Measurements from ENCODE around the gene NDFIP1.
"Not testable (repeated sequence)": the region's sequence is repeated elsewhere in the genome, so short reads cannot be mapped to it uniquely, and the experiment has no call there.

NDFIP1 gene

GRCh38 chr5:142108432-142109330 lies at the start of gene NDFIP1:
Gene NDFIP1 (plus strand): TSS chr5:142108779. CDS start chr5:142108975, 196 bp downstream.
- DNase-seq (ENCODE audit: low spot score): peak; percentile 53

DNA sequence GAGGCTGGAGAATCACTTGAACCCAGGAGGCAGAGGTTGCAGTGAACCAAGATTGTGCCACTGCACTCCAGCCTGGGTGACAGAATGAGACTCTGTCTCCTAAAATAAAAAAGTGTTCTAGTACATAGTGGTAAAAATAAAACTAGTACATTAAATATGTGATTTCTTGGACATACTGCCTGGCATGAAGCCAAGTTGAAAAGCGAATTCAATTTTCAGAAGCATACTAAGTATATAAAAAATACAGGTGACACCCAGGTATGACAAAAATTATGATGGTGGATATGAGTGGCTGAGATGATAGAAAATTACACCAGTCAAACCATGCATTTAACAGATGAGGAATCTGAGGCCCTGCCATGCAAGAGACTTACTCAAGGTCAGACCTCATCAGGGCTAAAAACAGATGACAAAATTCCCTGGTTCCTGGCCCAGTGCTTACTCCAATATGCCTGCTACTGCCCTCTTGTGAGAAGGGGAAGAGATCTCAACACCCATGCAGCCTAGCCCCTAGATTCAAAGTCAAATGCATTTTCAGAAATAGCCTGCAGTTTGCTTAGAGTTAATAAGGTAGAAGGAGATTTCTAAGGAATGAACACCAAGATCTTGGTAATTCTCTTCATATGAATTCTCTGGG lies 49.2 kb upstream of the NDFIP1 start:
- DNase-seq (ENCODE audit: low spot score): no peak

- DNase-seq (ENCODE audit: low spot score): no peak
These were observed 45.2 kb upstream of the NDFIP1 start for GRCh38 chr5:142063376-142063775.

DNA sequence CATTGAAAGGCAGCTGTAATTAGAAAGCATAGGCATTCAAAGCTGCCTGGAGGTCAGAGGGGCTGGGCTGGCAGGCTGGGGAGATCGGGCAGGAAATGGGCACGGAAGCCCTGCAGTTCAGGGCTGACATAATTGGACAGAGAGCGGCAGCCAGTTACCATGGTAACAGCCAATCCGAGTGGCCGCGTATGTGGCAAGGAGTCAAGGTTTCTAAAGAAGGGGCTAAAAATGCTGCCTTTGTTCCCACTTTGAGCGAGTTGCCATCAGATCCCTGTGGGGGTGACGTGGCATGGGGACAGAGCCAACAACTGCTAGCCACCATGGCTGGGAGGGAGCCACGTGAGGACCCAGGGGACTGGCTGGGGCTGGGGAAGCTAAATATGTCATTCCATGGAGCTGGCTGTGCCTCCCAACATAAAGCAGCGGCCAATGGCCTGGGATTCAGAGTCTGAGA lies 44.7 kb upstream of the NDFIP1 start:
- DNase-seq (ENCODE audit: low spot score): no peak

DNA sequence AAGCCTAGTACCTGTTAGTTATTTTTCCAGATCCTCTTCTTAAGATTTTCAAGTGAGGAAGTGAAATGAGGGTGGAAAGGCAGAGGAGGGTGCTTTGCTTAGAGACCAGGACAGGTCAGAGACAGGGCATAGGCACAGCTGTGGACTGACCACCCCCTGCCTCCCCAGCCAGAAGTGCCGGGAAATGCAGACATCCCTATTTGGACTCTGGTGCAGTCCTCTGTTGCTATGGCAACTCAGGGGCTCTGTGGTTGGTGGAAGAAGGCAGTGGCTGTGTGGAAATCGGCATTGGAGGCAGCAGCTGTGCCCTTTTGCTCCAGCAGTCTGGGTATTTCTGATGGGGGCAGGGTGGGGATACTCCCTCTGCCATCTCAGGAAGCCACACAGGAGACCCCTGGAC lies 43.3 kb upstream of the NDFIP1 start:
- no peak for DNase-seq (ENCODE audit: low spot score)

- no peak for DNase-seq (ENCODE audit: low spot score)
These were observed 38.8 kb upstream of the NDFIP1 start for GRCh38 chr5:142069606-142070399.

GRCh38 chr5:142070734-142071133 lies 37.8 kb upstream of the NDFIP1 start:
- DNase-seq (ENCODE audit: low spot score): no peak

DNA sequence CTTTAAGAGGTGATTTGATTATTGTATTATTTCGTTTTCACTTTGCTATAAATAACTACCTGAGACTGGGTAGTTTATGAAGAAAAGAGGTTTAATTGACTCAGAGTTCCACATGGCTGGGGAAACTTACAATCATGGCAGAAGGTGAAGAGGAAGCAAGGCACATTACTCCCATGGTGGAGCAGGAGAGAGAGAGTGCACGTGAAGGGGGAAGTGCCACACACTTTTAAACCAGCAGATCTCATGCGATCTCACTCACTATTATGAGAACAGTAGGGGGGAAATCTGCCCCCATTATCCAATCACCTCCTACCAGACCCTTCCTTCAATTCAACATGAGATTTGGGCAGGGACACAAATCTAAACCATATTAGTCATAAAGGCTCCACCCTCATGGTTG lies 36.1 kb upstream of the NDFIP1 start:
- no peak for DNase-seq (ENCODE audit: low spot score)

- DNase-seq (ENCODE audit: low spot score): no peak
These were observed 35.1 kb upstream of the NDFIP1 start for GRCh38 chr5:142073362-142073988.

DNA sequence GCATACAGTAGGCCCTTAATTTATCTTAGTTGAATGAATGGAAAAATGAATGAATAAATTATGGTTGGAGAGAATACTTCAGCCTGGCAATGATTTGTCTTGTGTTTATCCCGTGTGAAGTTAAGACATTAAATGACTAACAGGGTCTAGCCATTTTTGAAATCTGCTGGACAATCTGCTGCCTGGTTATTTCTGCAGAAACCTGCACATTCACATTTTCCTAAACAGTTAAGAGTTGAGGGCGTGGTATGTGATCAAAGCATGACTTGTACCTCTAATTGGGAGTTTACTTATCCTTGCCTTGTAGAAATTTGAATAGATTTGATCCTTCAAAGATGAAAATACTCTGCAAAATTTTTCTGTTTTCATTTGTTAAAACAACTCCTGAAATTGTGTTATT lies 34.6 kb upstream of the NDFIP1 start:
- DNase-seq (ENCODE audit: low spot score): no peak

DNA sequence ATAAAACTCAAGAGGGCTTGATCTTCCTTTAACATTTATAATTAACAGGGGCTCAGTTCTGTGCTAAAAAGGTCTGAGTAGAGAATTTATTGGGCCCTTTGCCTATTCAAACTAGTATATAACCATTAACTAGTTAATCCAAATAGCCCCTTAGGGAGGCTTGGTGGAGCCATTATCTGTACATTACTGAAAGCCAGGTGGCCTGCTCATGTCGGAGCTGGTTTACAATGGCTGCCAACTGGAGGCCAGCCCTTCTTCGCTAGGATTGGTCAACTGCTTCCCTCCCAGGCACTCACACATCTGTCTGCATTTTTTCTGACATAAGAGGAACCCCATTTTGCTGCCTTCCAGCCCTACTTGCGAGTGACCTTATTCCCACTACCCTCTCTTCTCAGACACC lies 30.4 kb upstream of the NDFIP1 start:
- DNase-seq (ENCODE audit: low spot score): no peak

DNA sequence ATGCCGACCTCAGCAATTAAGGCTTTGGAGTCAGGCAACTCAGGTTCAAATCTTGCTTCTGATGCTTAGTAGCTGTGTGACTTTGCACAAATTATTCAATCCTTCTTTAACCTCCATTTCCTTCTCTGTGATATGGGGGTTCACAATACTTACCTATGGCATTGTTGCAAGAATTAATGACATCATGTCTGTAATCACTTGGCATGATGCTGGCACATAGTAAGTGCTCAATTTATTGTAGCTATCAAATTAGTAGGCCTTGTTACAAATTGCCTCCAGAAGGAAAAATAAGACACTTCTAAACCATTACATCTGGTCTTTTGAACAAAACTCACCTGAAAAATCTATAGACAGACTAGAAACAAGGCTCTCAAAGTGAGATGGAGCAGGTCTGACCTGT lies 29.9 kb upstream of the NDFIP1 start:
- no peak for DNase-seq (ENCODE audit: low spot score)

DNA sequence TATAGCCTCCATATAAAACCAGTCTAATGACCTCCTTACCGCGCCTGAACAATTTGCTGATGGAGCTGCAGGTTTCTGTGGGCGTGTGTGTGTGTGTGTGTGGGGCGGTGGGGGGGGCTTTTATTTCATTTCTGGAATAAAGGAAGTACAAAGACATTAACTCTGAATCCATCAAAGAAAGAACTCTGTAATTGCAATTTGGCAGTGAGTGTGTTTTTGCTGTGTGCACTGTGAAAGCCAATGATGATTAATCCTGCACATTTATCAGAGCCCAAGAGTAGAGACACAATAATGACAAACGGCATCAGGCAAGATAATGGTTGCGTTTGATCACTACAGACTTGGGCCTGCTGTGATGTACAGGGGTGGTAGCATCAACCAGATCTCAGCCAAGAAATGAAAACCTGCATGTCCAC lies 29.3 kb upstream of the NDFIP1 start:
- DNase-seq (ENCODE audit: low spot score): no peak

- no peak for DNase-seq (ENCODE audit: low spot score)
These were observed 28.3 kb upstream of the NDFIP1 start for GRCh38 chr5:142080248-142080647.

DNA sequence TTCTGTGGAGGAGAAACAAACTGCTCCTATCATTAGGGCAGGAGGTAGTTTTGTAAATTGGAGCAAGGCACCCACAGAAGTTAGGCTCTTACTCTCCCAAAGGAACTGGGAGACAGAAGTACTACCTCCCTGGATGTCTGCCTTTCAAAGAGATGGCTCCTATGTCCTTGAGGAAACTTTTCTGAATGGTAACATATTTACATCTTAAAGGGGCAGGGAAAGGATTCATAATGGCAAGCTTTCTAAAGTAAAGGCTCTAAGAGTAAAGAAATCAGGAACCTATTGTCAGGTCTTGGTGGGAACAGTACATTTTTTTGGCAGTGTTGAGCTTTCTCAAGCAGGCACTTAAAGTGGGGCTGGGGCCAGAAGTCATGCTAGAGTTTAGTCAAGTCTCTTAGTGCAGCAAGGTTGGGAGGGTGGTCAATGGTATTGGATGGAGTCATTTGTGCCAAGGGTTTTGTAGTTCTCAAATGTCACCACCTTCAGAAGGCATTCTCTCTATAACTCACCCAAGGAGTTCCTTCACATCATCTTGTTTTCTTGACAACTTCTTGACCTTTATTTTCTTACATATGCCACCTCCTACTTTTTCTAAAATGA lies 26.3 kb upstream of the NDFIP1 start:
- DNase-seq (ENCODE audit: low spot score): no peak

DNA sequence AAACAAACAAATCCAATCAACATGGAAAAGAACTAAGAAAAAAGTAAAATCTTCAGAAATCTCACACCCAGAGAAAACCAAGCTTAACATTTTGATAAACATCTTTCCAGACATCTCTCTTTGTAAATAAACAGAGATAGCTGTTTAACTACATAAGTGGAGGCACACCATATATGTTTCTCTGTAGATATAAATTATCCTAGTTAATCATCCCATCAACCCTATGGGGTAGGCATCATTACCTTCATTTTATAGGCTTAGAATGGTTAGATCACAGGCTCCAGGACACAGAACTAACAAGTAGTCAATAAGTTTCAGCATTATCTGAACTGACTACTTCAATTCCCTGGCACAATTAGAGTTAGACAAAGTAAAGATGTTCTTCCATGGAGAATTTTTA lies 22.4 kb upstream of the NDFIP1 start:
- no peak for DNase-seq (ENCODE audit: low spot score)

DNA sequence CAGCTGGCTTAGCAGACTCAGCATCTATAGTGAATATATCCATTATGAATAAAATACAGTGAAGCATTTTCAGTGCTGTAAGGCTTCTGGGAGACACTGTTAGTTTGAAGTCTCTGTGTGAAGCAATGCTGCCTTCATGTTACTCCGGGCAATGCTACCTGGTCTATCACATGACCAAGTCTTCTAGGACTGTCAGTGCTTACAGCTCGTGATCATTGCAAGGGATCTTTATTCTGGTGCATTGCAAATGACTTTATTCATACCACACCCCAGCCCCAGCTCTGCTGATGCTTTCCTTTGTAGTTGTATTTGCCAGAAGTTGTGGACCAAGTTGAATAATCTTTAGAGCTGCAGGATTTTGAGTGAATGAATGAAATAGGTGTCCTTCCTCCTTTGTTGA lies 21.9 kb upstream of the NDFIP1 start:
- no peak for DNase-seq (ENCODE audit: low spot score)

- no peak for DNase-seq (ENCODE audit: low spot score)
These were observed 20.5 kb upstream of the NDFIP1 start for GRCh38 chr5:142087920-142088679.

- not testable (repeated sequence) for DNase-seq (ENCODE audit: low spot score)
These were observed 19.6 kb upstream of the NDFIP1 start for GRCh38 chr5:142088855-142089479.

DNA sequence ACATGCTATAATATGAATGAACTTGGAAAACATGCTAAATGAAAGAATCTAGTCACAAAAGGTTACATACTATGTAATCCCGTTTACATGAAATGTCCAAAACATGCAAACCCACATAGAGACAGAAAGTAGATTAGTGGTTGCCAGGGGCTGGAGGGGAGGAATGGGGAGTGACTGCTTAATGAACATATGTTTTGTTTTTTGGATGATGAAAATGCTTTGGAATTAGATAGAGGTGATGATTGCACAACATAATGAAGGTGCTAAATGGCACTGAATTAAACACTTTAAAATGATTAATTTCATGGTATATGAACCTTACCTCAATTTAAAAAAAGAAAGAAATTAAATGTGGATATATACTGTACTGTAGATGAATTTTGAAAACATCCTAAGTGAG lies 17.6 kb upstream of the NDFIP1 start:
- DNase-seq (ENCODE audit: low spot score): no peak
